Measurements from ENCODE around the gene CDKAL1. TPM values are rescaled to one million over a fixed set of nuclear protein-coding genes. Genes with fewer than 3 reads are reported as not detected.

The CDKAL1 gene
- total and polyA plus RNA-seq, 4 donors, result 2.0 to 12.9 (median 6.7) TPM

- Histone ChIP-seq H3K27ac (ENCODE audit: low read depth in 1 of 2, low read length in 2 of 2) (no peak overlapping the region), H3K9ac (ENCODE audit: low read depth in 1 of 2, low read length in 2 of 2) (no peak overlapping the region), H3K36me3 (ENCODE audit: control insufficient read depth in 4 of 4, insufficient read depth in 3 of 4, low read depth in 1 of 4, low read length in 3 of 4) (no peaks in the 10 kb centered on the region), H3K9me3 (ENCODE audit: control insufficient read depth in 4 of 4, low read length in 3 of 4) (no peaks in the 10 kb centered on the region), H3K4me1 (ENCODE audit: control insufficient read depth in 4 of 4, insufficient read depth in 4 of 4, low read length in 3 of 4) (peaks cover 0 to 2% (median 1%) of the 10 kb centered on the region in 4 donors), H3K27me3 (ENCODE audit: control insufficient read depth in 4 of 4, insufficient read depth in 4 of 4, low read length in 3 of 4) (no peaks in the 10 kb centered on the region), H3K4me3 (ENCODE audit: low read depth in 1 of 3, low read length in 3 of 3) (no peak overlapping the region)
- DNase-seq (ENCODE audit: low spot score), result no peak
- TF ChIP-seq JUND (IDR thresholded peaks at IDR 0.05) (no peak), GABPA (IDR thresholded peaks at IDR 0.05 in 1 of 2, conservative IDR thresholded peaks at IDR 0.05 in 1 of 2) (no peak), EGR1 (IDR thresholded peaks at IDR 0.05; ENCODE audit: low read depth in 2 of 2) (no peak), NR2F2 (IDR thresholded peaks at IDR 0.05) (no peak), RAD21 (IDR thresholded peaks at IDR 0.05) (no peak), TAF1 (conservative IDR thresholded peaks at IDR 0.05) (no peak), FOXA1 (IDR thresholded peaks at IDR 0.05) (no peak), YY1 (IDR thresholded peaks at IDR 0.05) (no peak), HNF4G (IDR thresholded peaks at IDR 0.05) (no peak), FOXA2 (IDR thresholded peaks at IDR 0.05) (no peak), ATF3 (IDR thresholded peaks at IDR 0.05) (no peak), HNF4A (conservative IDR thresholded peaks at IDR 0.05) (no peak), SP1 (IDR thresholded peaks at IDR 0.05) (no peak), RXRA (IDR thresholded peaks at IDR 0.05) (no peak), CTCF (IDR thresholded peaks at IDR 0.05; ENCODE audit: low read depth, low read length, missing input control) (no peak)
- TF ChIP-seq, protein P1, sequence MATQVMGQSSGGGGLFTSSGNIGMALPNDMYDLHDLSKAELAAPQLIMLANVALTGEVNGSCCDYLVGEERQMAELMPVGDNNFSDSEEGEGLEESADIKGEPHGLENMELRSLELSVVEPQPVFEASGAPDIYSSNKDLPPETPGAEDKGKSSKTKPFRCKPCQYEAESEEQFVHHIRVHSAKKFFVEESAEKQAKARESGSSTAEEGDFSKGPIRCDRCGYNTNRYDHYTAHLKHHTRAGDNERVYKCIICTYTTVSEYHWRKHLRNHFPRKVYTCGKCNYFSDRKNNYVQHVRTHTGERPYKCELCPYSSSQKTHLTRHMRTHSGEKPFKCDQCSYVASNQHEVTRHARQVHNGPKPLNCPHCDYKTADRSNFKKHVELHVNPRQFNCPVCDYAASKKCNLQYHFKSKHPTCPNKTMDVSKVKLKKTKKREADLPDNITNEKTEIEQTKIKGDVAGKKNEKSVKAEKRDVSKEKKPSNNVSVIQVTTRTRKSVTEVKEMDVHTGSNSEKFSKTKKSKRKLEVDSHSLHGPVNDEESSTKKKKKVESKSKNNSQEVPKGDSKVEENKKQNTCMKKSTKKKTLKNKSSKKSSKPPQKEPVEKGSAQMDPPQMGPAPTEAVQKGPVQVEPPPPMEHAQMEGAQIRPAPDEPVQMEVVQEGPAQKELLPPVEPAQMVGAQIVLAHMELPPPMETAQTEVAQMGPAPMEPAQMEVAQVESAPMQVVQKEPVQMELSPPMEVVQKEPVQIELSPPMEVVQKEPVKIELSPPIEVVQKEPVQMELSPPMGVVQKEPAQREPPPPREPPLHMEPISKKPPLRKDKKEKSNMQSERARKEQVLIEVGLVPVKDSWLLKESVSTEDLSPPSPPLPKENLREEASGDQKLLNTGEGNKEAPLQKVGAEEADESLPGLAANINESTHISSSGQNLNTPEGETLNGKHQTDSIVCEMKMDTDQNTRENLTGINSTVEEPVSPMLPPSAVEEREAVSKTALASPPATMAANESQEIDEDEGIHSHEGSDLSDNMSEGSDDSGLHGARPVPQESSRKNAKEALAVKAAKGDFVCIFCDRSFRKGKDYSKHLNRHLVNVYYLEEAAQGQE (IDR thresholded peaks at IDR 0.05), result no peak
- TF ChIP-seq, protein P2, sequence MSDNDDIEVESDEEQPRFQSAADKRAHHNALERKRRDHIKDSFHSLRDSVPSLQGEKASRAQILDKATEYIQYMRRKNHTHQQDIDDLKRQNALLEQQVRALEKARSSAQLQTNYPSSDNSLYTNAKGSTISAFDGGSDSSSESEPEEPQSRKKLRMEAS (IDR thresholded peaks at IDR 0.05), result no peak
- TF ChIP-seq, protein P3, sequence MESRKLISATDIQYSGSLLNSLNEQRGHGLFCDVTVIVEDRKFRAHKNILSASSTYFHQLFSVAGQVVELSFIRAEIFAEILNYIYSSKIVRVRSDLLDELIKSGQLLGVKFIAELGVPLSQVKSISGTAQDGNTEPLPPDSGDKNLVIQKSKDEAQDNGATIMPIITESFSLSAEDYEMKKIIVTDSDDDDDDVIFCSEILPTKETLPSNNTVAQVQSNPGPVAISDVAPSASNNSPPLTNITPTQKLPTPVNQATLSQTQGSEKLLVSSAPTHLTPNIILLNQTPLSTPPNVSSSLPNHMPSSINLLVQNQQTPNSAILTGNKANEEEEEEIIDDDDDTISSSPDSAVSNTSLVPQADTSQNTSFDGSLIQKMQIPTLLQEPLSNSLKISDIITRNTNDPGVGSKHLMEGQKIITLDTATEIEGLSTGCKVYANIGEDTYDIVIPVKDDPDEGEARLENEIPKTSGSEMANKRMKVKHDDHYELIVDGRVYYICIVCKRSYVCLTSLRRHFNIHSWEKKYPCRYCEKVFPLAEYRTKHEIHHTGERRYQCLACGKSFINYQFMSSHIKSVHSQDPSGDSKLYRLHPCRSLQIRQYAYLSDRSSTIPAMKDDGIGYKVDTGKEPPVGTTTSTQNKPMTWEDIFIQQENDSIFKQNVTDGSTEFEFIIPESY (IDR thresholded peaks at IDR 0.05), result no peak
Measured at GRCh38 chr6:20947977-20948376, 413.7 kb downstream of the CDKAL1 start.

Data from liver (tissue), 9 donors.